GM21367 (cell line): ENCODE results near the gene RAB40A.
"Not testable (repeated sequence)": the region's sequence is repeated elsewhere in the genome, so short reads cannot be mapped to it uniquely, and the experiment has no call there.

ENCODE experiments used
- ATAC-seq: cut with Tn5 transposase; IDR thresholded peaks from one replicate; pipeline ENCODE4 v1.9.1; 2021; ENCODE audit not compliant: unreplicated experiment

The RAB40A gene

GRCh38 chrX:103464774-103465117 is 54.5 kb downstream of the RAB40A start:
- ATAC-seq, result peak; percentile 96

GRCh38 chrX:103464072-103464773 is 55.1 kb downstream of the RAB40A start:
- ATAC-seq, result peak; percentile 69

GRCh38 chrX:103461156-103461555 is 58.1 kb downstream of the RAB40A start:
- no peak for ATAC-seq

DNA sequence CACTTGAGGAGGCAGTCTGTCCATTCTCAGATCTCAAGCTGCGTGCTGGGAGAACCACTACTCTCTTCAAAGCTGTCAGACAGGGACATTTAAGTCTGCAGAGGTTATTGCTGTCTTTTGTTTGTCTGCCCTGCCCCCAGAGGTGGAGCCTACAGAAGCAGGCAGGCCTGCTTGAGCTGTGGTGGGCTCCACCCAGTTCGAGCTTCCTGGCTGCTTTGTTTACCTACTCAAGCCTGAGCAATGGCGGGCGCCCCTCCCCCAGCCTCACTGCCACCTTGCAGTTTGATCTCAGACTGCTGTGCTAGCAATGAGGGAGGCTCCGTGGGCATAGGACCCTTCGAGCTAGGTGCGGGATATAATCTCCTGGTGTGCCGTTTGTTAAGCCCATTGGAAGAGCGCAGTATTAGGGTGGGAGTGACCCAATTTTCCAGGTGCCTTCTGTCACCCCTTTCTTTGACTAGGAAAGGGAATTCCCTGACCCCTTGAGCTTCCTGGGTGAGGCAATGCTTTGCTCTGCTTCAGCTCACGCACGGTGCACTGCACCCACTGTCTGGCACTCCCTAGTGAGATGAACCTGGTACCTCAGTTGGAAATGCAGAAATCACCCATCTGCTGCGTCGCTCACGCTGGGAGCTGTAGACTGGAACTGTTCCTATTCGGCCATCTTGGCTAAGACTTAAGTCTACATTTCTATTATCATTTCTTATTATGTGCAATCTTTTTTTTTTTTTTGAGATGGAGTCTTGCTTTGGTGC is 59.1 kb downstream of the RAB40A start:
- ATAC-seq, result not testable (repeated sequence)

DNA sequence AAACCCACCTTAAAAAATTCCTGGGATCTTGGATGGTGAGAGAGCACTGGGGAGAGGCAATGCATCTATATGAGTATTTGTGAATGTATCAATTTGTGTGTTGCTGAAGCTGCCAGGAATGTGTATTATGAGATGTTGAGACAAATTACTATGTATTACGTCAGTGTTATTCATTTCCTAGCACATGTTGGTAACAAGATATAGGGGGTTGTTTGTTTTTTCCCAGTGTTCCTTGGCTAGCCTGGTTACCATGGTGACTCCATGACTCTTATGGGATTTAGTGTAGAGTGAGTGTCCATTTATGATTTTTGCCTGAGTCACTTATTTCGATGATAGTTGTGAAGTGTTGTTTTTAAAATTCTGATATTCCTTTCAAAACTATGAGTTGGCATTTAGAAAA is 65.6 kb downstream of the RAB40A start:
- ATAC-seq, result no peak
